Measurements from ENCODE around the gene MCM9. TPM values are rescaled to one million over a fixed set of nuclear protein-coding genes. Genes with fewer than 3 reads are reported as not detected.

Gene MCM9
- total RNA-seq, 3 donors from 2014 or later (not counting 1 experiment from before 2014, with no cell fraction given) = 45.2 to 53.4 (median 52.5) TPM

GRCh38 chr6:118981884-118982574 lies 47.1 kb upstream of the MCM9 start:
- Histone ChIP-seq H3K27ac (ENCODE audit: low read length) (no peak overlapping the region), H3K4me1 (ENCODE audit: control insufficient read depth, insufficient read depth, low read length) (no peaks in the 10 kb centered on the region), H3K9me3 (ENCODE audit: control insufficient read depth, insufficient read depth, low read length) (no peaks in the 10 kb centered on the region), H3K36me3 (ENCODE audit: control insufficient read depth, insufficient read depth, low read length) (no peaks in the 10 kb centered on the region), H3K4me3 (ENCODE audit: low read length) (no peak overlapping the region), H3K27me3 (ENCODE audit: control insufficient read depth, insufficient read depth, low read length) (no peaks in the 10 kb centered on the region)
- H3K4me1 Mint-ChIP-seq = no peaks in the 10 kb centered on the region
- DNase-seq (no peak), ATAC-seq (no peak)
- H3K9me3 Mint-ChIP-seq = no peaks in the 10 kb centered on the region
- no peak overlapping the region for H3K27ac Mint-ChIP-seq
- no peak for TF ChIP-seq CTCF (IDR thresholded peaks at IDR 0.05)
- peaks cover 0 to 2% of the 10 kb centered on the region in 2 donors for H3K27me3 Mint-ChIP-seq (ENCODE audit: low read depth in 2 of 2)
- 96% methylated on average over 6 of the region's 6 CpGs for WGBS (ENCODE audit: insufficient coverage)
- H3K4me3 Mint-ChIP-seq = no peak overlapping the region
- intact Hi-C loops (cut with micrococcal nuclease) = no loop called here
- H3K36me3 Mint-ChIP-seq = no peaks in the 10 kb centered on the region

GRCh38 chr6:118980063-118980462 lies 45.1 kb upstream of the MCM9 start:
- WGBS (ENCODE audit: insufficient coverage) = 98% methylated on average over 4 of the region's 5 CpGs
- intact Hi-C loops (cut with micrococcal nuclease) = no loop called here
- no peak for DNase-seq
- Mint-ChIP-seq H3K27me3 (ENCODE audit: low read depth in 2 of 2) (peaks cover 0 to 2% of the 10 kb centered on the region in 2 donors), H3K27ac (no peak overlapping the region), H3K36me3 (no peaks in the 10 kb centered on the region), H3K9me3 (no peaks in the 10 kb centered on the region), H3K4me3 (no peak overlapping the region), H3K4me1 (no peaks in the 10 kb centered on the region)
- TF ChIP-seq CTCF (IDR thresholded peaks at IDR 0.05) = no peak
- no peak for ATAC-seq
- Histone ChIP-seq H3K4me3 (ENCODE audit: low read length) (no peak overlapping the region), H3K27ac (ENCODE audit: low read length) (no peak overlapping the region), H3K36me3 (ENCODE audit: control insufficient read depth, insufficient read depth, low read length) (no peaks in the 10 kb centered on the region), H3K9me3 (ENCODE audit: control insufficient read depth, insufficient read depth, low read length) (no peaks in the 10 kb centered on the region), H3K27me3 (ENCODE audit: control insufficient read depth, insufficient read depth, low read length) (no peaks in the 10 kb centered on the region), H3K4me1 (ENCODE audit: control insufficient read depth, insufficient read depth, low read length) (no peaks in the 10 kb centered on the region)

GRCh38 chr6:118974790-118975189 lies 39.8 kb upstream of the MCM9 start:
- no peaks in the 10 kb centered on the region for H3K36me3 Mint-ChIP-seq
- H3K4me3 Mint-ChIP-seq = no peak overlapping the region
- no peak overlapping the region for H3K27ac Mint-ChIP-seq
- no peak for ATAC-seq
- H3K4me3 ChIP-seq (ENCODE audit: low read length) = no peak overlapping the region
- no peaks in the 10 kb centered on the region for H3K4me1 ChIP-seq (ENCODE audit: control insufficient read depth, insufficient read depth, low read length)
- no peaks in the 10 kb centered on the region for H3K36me3 ChIP-seq (ENCODE audit: control insufficient read depth, insufficient read depth, low read length)
- DNase-seq = no peak
- intact Hi-C loops (cut with micrococcal nuclease) = no loop called here
- no peaks in the 10 kb centered on the region for H3K4me1 Mint-ChIP-seq
- H3K27ac ChIP-seq (ENCODE audit: low read length) = no peak overlapping the region
- no peaks in the 10 kb centered on the region for H3K27me3 ChIP-seq (ENCODE audit: control insufficient read depth, insufficient read depth, low read length)
- WGBS (ENCODE audit: insufficient coverage) = 100% methylated on average over 1 of the region's 1 CpG
- no peaks in the 10 kb centered on the region for H3K9me3 Mint-ChIP-seq
- no peaks in the 10 kb centered on the region for H3K27me3 Mint-ChIP-seq (ENCODE audit: low read depth in 2 of 2)
- H3K9me3 ChIP-seq (ENCODE audit: control insufficient read depth, insufficient read depth, low read length) = no peaks in the 10 kb centered on the region
- no peak for TF ChIP-seq CTCF (IDR thresholded peaks at IDR 0.05)

DNA sequence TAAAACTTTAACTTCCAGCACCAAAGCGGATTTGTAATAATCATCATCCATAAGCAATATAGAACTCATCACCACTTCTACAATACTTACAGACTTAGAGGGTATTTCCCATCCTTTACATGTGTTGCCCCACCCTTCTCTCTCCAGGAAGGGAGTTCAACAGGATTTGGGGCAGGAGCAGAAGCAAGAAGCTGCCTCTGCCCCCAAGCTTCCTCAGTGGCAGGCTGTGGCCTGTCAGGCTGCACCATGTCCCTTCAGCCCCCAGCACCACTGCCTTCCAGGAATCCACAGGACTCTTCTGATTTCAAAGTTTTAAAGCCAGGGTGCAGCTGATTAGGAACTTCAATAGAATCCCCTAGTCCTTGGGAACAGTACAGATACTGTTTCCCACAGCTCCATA lies 36.7 kb upstream of the MCM9 start:
- Histone ChIP-seq H3K36me3 (ENCODE audit: control insufficient read depth, insufficient read depth, low read length) (no peaks in the 10 kb centered on the region), H3K9me3 (ENCODE audit: control insufficient read depth, insufficient read depth, low read length) (no peaks in the 10 kb centered on the region), H3K27me3 (ENCODE audit: control insufficient read depth, insufficient read depth, low read length) (no peaks in the 10 kb centered on the region), H3K27ac (ENCODE audit: low read length) (no peak overlapping the region), H3K4me3 (ENCODE audit: low read length) (no peak overlapping the region), H3K4me1 (ENCODE audit: control insufficient read depth, insufficient read depth, low read length) (no peaks in the 10 kb centered on the region)
- Mint-ChIP-seq H3K27me3 (ENCODE audit: low read depth in 2 of 2) (no peaks in the 10 kb centered on the region), H3K36me3 (no peaks in the 10 kb centered on the region), H3K4me1 (no peaks in the 10 kb centered on the region), H3K9me3 (no peaks in the 10 kb centered on the region), H3K27ac (no peak overlapping the region), H3K4me3 (no peak overlapping the region)
- ATAC-seq = no peak
- intact Hi-C loops (cut with micrococcal nuclease) = no loop called here
- no peak for DNase-seq
- WGBS (ENCODE audit: insufficient coverage) = 100% methylated on average over 1 of the region's 1 CpG
- TF ChIP-seq CTCF (IDR thresholded peaks at IDR 0.05) = no peak

All from natural killer cell (primary cell).